Astrocyte (in vitro differentiated cells and primary cell): ENCODE results near the gene FRYL. TPM values are rescaled to one million over a fixed set of nuclear protein-coding genes. Genes with fewer than 3 reads are reported as not detected.

Experiments used
- DNase-seq: peaks from one replicate; pipeline ENCODE4 v3.0.0-alpha.2; 2010; ENCODE audit warnings: low read depth
- FAIRE-seq: peaks from 2 replicates; lab custom pipeline; 2011; peaks lifted over from hg19 to GRCh38; lab: Jason Lieb, UNC
- H2AFZ ChIP-seq: 2 replicates; pipeline ENCODE4 v1.6.0; 2012; ENCODE audit warnings: low read depth, low read length, inconsistent platforms
- H3K27ac ChIP-seq: 2 replicates; pipeline ENCODE4 v1.5.1; 2011; ENCODE audit warnings: low read depth, low read length, inconsistent platforms
- H3K27me3 ChIP-seq: 2 replicates; pipeline ENCODE4 v1.6.0; 2011; ENCODE audit warnings: low read length, inconsistent platforms; ENCODE audit not compliant: insufficient read depth
- H3K36me3 ChIP-seq: 2 replicates; pipeline ENCODE4 v1.5.1; 2011; ENCODE audit warnings: low read length, inconsistent platforms; ENCODE audit not compliant: insufficient read depth
- H3K4me1 ChIP-seq: 2 replicates; pipeline ENCODE4 v1.5.1; 2011; ENCODE audit warnings: low read length, inconsistent platforms; ENCODE audit not compliant: insufficient read depth
- H3K4me2 ChIP-seq: 2 replicates; pipeline ENCODE4 v1.6.0; 2012; ENCODE audit warnings: low read length, inconsistent platforms
- H3K4me3 ChIP-seq: 2 replicates; pipeline ENCODE4 v1.5.1; 2011; ENCODE audit warnings: low read depth, mild to moderate bottlenecking, low read length, inconsistent platforms; ENCODE audit not compliant: insufficient read depth
- H3K79me2 ChIP-seq: 2 replicates; pipeline ENCODE4 v1.6.0; 2012; ENCODE audit warnings: mild to moderate bottlenecking, low read length, inconsistent platforms; ENCODE audit not compliant: insufficient read depth
- H3K9ac ChIP-seq: 2 replicates; pipeline ENCODE4 v1.6.0; 2012; ENCODE audit warnings: mild to moderate bottlenecking, low read length, inconsistent platforms
- H3K9me3 ChIP-seq: 2 replicates; pipeline ENCODE4 v1.5.1; 2012; ENCODE audit warnings: low read depth, mild to moderate bottlenecking, low read length, inconsistent platforms; ENCODE audit not compliant: insufficient read depth
- H4K20me1 ChIP-seq: 2 replicates; pipeline ENCODE4 v1.6.0; 2012; ENCODE audit warnings: low read length, inconsistent platforms; ENCODE audit not compliant: insufficient read depth
- H3K27ac Mint-ChIP-seq: one replicate; pipeline ENCODE4 v1.8.0; 2021; ENCODE audit warnings: mild to moderate bottlenecking, mixed read lengths; ENCODE audit not compliant: unreplicated experiment
- H3K27me3 Mint-ChIP-seq: one replicate; pipeline ENCODE4 v1.8.0; 2021; ENCODE audit warnings: low read depth, mixed read lengths; ENCODE audit not compliant: unreplicated experiment
- H3K36me3 Mint-ChIP-seq: one replicate; pipeline ENCODE4 v1.8.0; 2021; ENCODE audit warnings: low read depth, mixed read lengths; ENCODE audit not compliant: unreplicated experiment
- H3K4me1 Mint-ChIP-seq: one replicate; pipeline ENCODE4 v1.8.0; 2021; ENCODE audit warnings: low read depth, mixed read lengths; ENCODE audit not compliant: unreplicated experiment
- H3K4me3 Mint-ChIP-seq: one replicate; pipeline ENCODE4 v1.8.0; 2021; ENCODE audit warnings: mild to moderate bottlenecking, moderate library complexity, mixed read lengths; ENCODE audit not compliant: unreplicated experiment
- H3K9me3 Mint-ChIP-seq: one replicate; pipeline ENCODE4 v1.8.0; 2021; ENCODE audit warnings: mild to moderate bottlenecking, mixed read lengths; ENCODE audit not compliant: unreplicated experiment
- EZH2 ChIP-seq: IDR thresholded peaks from 2 replicates; pipeline ENCODE4 v1.6.1; 2012; ENCODE audit warnings: mild to moderate bottlenecking, low read length, inconsistent platforms; ENCODE audit not compliant: insufficient read depth
- total RNA-seq: library from RNA; stranded (reverse); gene quantifications from 2 replicates; pipeline ENCODE4 v1.2.1, GENCODE V29; 2021
- TF ChIP-seq, protein P1 (sequence below): IDR thresholded peaks from 2 replicates; pipeline ENCODE4 v1.5.1; 2011; ENCODE audit warnings: low read depth, mild to moderate bottlenecking, inconsistent platforms, low read length, moderate library complexity; ENCODE audit not compliant: insufficient read depth

FRYL gene
- total RNA-seq, 1 donor from 2014 or later: 70.0 TPM

- H3K36me3 Mint-ChIP-seq: no peaks in the 10 kb centered on the region
- H4K20me1 ChIP-seq: peaks cover 47% of the 10 kb centered on the region
- H2AFZ ChIP-seq: peak overlapping the region; percentile 73
- H3K9ac ChIP-seq: peak overlapping the region; percentile 97
- TF ChIP-seq EZH2: no peak
- TF ChIP-seq, protein P1, sequence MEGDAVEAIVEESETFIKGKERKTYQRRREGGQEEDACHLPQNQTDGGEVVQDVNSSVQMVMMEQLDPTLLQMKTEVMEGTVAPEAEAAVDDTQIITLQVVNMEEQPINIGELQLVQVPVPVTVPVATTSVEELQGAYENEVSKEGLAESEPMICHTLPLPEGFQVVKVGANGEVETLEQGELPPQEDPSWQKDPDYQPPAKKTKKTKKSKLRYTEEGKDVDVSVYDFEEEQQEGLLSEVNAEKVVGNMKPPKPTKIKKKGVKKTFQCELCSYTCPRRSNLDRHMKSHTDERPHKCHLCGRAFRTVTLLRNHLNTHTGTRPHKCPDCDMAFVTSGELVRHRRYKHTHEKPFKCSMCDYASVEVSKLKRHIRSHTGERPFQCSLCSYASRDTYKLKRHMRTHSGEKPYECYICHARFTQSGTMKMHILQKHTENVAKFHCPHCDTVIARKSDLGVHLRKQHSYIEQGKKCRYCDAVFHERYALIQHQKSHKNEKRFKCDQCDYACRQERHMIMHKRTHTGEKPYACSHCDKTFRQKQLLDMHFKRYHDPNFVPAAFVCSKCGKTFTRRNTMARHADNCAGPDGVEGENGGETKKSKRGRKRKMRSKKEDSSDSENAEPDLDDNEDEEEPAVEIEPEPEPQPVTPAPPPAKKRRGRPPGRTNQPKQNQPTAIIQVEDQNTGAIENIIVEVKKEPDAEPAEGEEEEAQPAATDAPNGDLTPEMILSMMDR: no peak
- peaks cover 29% of the 10 kb centered on the region for H3K4me1 Mint-ChIP-seq
- H3K27ac Mint-ChIP-seq: peak overlapping the region; percentile 91
- H3K4me1 ChIP-seq: peaks cover 14% of the 10 kb centered on the region
- peak overlapping the region; percentile 98 for H3K4me3 Mint-ChIP-seq
- H3K79me2 ChIP-seq: peaks cover 59% of the 10 kb centered on the region
- peak overlapping the region; percentile 94 for H3K27ac ChIP-seq
- H3K36me3 ChIP-seq: no peaks in the 10 kb centered on the region
- peak overlapping the region; percentile 94 for H3K4me3 ChIP-seq
- FAIRE-seq (peak; percentile 34), DNase-seq (peak; percentile 59)
- peak overlapping the region; percentile 93 for H3K4me2 ChIP-seq
- no peaks in the 10 kb centered on the region for H3K9me3 Mint-ChIP-seq
- no peaks in the 10 kb centered on the region for H3K9me3 ChIP-seq
- H3K27me3 Mint-ChIP-seq: no peaks in the 10 kb centered on the region
- no peaks in the 10 kb centered on the region for H3K27me3 ChIP-seq
Observed at GRCh38 chr4:48778431-48779094, 1.5 kb downstream of the FRYL start.

- no peak for FAIRE-seq
- Mint-ChIP-seq H3K4me1 (peaks cover 31% of the 10 kb centered on the region), H3K27me3 (no peaks in the 10 kb centered on the region)
Observed at GRCh38 chr4:48777739-48778138, 2.3 kb downstream of the FRYL start.

More at GRCh38 chr4:48777739-48778138, 2.3 kb downstream of the FRYL start:
- no peak for TF ChIP-seq EZH2
- TF ChIP-seq, protein P1: no peak
- peaks cover 67% of the 10 kb centered on the region for H3K79me2 ChIP-seq
- H3K4me1 ChIP-seq: peaks cover 14% of the 10 kb centered on the region
- no peak overlapping the region for H2AFZ ChIP-seq
- no peaks in the 10 kb centered on the region for H3K36me3 ChIP-seq
- H4K20me1 ChIP-seq: peaks cover 54% of the 10 kb centered on the region
- H3K27me3 ChIP-seq: no peaks in the 10 kb centered on the region
- Mint-ChIP-seq H3K27ac (peak overlapping the region; percentile 75), H3K9me3 (no peaks in the 10 kb centered on the region), H3K4me3 (peak overlapping the region; percentile 98), H3K36me3 (no peaks in the 10 kb centered on the region)
- DNase-seq: no peak
- no peaks in the 10 kb centered on the region for H3K9me3 ChIP-seq
- no peak overlapping the region for H3K27ac ChIP-seq
- H3K4me2 ChIP-seq: peak overlapping the region; percentile 93
- H3K9ac ChIP-seq: peak overlapping the region; percentile 97
- peak overlapping the region; percentile 94 for H3K4me3 ChIP-seq
